Measurements from ENCODE around the gene TIMM29. TPM values are rescaled to one million over a fixed set of nuclear protein-coding genes. Genes with fewer than 3 reads are reported as not detected.

Gene TIMM29
- total RNA-seq (10 to 100 TPM; 15.8 to 33.4 (median 24.7) TPM), polyA plus RNA-seq (10 to 100 TPM; 27.1 to 47.5 TPM), total RNA-seq (24.1 reads per million, percentile 55 among the genes with 10 or more reads in this experiment)

DNA sequence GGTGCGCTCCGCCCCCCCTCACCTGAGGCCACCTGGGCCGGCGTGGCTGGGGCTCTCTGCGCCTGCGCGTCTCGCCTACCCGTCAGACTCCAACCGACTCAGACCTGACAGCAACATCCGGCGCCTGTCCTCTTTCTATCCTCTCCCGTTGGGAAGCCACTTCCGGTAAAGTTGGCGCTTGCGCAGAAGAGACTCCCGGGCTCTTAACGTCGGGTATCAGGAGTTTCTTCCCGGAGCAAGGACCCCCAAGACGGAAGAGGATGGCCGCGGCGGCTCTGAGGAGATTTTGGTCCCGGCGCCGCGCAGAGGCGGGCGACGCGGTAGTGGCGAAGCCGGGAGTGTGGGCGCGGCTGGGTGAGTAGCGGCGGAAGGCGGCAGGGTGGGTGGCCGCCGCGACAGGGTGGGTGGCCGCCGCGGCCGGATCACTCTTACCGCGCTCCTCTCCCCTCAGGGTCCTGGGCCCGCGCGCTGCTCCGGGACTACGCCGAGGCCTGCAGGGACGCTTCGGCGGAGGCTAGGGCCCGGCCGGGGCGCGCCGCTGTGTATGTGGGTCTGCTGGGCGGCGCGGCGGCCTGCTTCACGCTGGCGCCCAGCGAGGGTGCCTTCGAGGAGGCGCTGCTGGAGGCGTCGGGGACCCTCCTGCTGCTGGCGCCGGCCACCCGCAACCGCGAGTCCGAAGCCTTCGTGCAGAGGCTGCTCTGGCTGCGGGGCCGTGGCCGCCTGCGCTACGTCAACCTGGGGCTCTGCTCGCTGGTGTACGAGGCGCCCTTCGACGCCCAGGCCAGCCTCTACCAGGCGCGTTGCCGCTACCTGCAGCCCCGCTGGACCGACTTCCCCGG is at the start of gene TIMM29, which contains the start of gene YIPF2:
TSS of gene TIMM29 (plus strand) at position 249 of the 839 bp plus-strand sequence. CDS start at position 261, 12 bp downstream.
TSS of gene YIPF2 (minus strand) at position 77 of the 839 bp plus-strand sequence. CDS start 229 bp downstream, outside the sequence.
- Histone ChIP-seq H3K36me3 (ENCODE audit: control insufficient read depth in 2 of 3, insufficient read depth in 3 of 3, low read length in 3 of 3) (peaks cover 0 to 22% (median 0%) of the 10 kb centered on the region in 3 experiments), H3K4me3 (ENCODE audit: low read length) (peak within 1 kb of the TSS; percentile 89), H3K27ac (ENCODE audit: low read depth, low read length) (peak within 1 kb of the TSS; percentile 77), H3K27me3 (ENCODE audit: control insufficient read depth in 2 of 2, insufficient read depth in 2 of 2, low read length in 2 of 2) (no peaks in the 10 kb centered on the region), H3K4me1 (ENCODE audit: control insufficient read depth in 2 of 2, insufficient read depth in 2 of 2, low read length in 2 of 2) (peaks cover 14 to 16% of the 10 kb centered on the region in 2 donors), H3K9me3 (ENCODE audit: control insufficient read depth in 2 of 3, low read length in 3 of 3) (no peaks in the 10 kb centered on the region)
- Mint-ChIP-seq H3K4me3 (peak within 1 kb of the TSS; percentile 84 to 96 (median 92)), H3K27me3 (no peaks in the 10 kb centered on the region), H3K4me1 (peaks cover 12 to 33% (median 26%) of the 10 kb centered on the region in 7 donors), H3K9me3 (no peaks in the 10 kb centered on the region), H3K27ac (peak within 1 kb of the TSS; percentile 66 to 93 (median 90)), H3K36me3 (peaks cover 0 to 5% (median 0%) of the 10 kb centered on the region in 5 donors)
- intact Hi-C loops (cut with micrococcal nuclease), result loop anchor here (1.0 to 5.0 kb wide), 8 partner anchors 14 to 418 kb away; partner anchors contain the start of genes CARM1 (in 2 of the 2), CCDC159 (in 1 of the 2), CDKN2D (in 1 of the 2) and KRI1 (in 1 of the 2)
- POLR2A ChIA-PET, result interaction anchor here (1.9 kb wide), 1 partner anchor 32 kb away, joined by 9 read pairs; the partner anchor contains the start of gene SMARCA4
- DNase-seq, result peak; percentile 76 to 92 (median 88)
- ATAC-seq, result peak; percentile 91
- CTCF ChIA-PET, result interaction anchor here (1.4 kb wide), 1 partner anchor 12 kb away, joined by 8 read pairs; no protein-coding TSS in a partner anchor

GRCh38 chr19:10881403-10882107 is 47.1 kb upstream of the TIMM29 start:
- Mint-ChIP-seq H3K9me3 (peaks cover 0 to 2% (median 0%) of the 10 kb centered on the region in 11 donors), H3K4me3 (no peak overlapping the region), H3K4me1 (peaks cover 16 to 25% (median 24%) of the 10 kb centered on the region in 7 donors), H3K27ac (no peak overlapping the region), H3K27me3 (no peaks in the 10 kb centered on the region), H3K36me3 (peaks cover 0 to 5% (median 0%) of the 10 kb centered on the region in 5 donors)
- ATAC-seq, result no peak
- H3K4me1 ChIP-seq (ENCODE audit: control insufficient read depth in 2 of 2, insufficient read depth in 2 of 2, low read length in 2 of 2), result peaks cover 0 to 6% of the 10 kb centered on the region in 2 donors
- no peaks in the 10 kb centered on the region for H3K36me3 ChIP-seq (ENCODE audit: control insufficient read depth in 2 of 3, insufficient read depth in 3 of 3, low read length in 3 of 3)
- no peak overlapping the region for H3K4me3 ChIP-seq (ENCODE audit: low read length)
- CTCF ChIA-PET, result interaction anchor here (0.6 to 1.5 kb wide), 4 partner anchors 46 to 182 kb away, joined by 3 to 9 read pairs (median 4); no protein-coding TSS in a partner anchor
- no peak overlapping the region for H3K27ac ChIP-seq (ENCODE audit: low read depth, low read length)
- H3K9me3 ChIP-seq (ENCODE audit: control insufficient read depth in 2 of 3, low read length in 3 of 3), result no peaks in the 10 kb centered on the region
- intact Hi-C loops (cut with micrococcal nuclease), result no loop called here
- no peak for DNase-seq
- no peaks in the 10 kb centered on the region for H3K27me3 ChIP-seq (ENCODE audit: control insufficient read depth in 2 of 2, insufficient read depth in 2 of 2, low read length in 2 of 2)
- POLR2A ChIA-PET, result interaction anchor here (1.2 kb wide), 1 partner anchor 9 kb away, joined by 3 read pairs; no protein-coding TSS in a partner anchor

DNA sequence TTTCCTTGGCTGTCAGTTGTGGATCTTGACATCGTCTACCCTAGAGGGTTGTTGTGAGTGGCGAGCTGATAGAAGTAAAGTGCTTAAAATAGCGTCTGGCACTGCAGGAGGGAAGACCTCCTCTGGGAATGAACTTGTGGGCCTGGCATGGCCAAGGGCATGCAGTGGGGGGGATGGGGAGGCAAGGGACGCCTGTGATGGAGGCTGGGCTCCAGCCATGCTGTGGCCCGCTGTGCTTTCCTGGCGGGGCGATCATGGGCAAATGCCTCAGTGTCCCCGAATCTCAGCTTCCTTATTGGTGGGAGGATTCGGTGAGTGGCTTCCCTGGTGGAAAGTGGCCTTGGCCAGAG is 46.5 kb upstream of the TIMM29 start:
- Histone ChIP-seq H3K36me3 (ENCODE audit: control insufficient read depth in 2 of 3, insufficient read depth in 3 of 3, low read length in 3 of 3) (no peaks in the 10 kb centered on the region), H3K4me3 (ENCODE audit: low read length) (no peak overlapping the region), H3K4me1 (ENCODE audit: control insufficient read depth in 2 of 2, insufficient read depth in 2 of 2, low read length in 2 of 2) (peaks cover 0 to 6% of the 10 kb centered on the region in 2 donors), H3K27me3 (ENCODE audit: control insufficient read depth in 2 of 2, insufficient read depth in 2 of 2, low read length in 2 of 2) (no peaks in the 10 kb centered on the region), H3K27ac (ENCODE audit: low read depth, low read length) (no peak overlapping the region), H3K9me3 (ENCODE audit: control insufficient read depth in 2 of 3, low read length in 3 of 3) (no peaks in the 10 kb centered on the region)
- Mint-ChIP-seq H3K36me3 (peaks cover 0 to 5% (median 0%) of the 10 kb centered on the region in 5 donors), H3K27ac (no peak overlapping the region), H3K9me3 (peaks cover 0 to 2% (median 0%) of the 10 kb centered on the region in 11 donors), H3K27me3 (no peaks in the 10 kb centered on the region), H3K4me1 (peaks cover 17 to 26% (median 22%) of the 10 kb centered on the region in 7 donors), H3K4me3 (no peak overlapping the region)
- POLR2A ChIA-PET, result interaction anchor here (1.2 kb wide), 1 partner anchor 9 kb away, joined by 3 read pairs; no protein-coding TSS in a partner anchor
- CTCF ChIA-PET, result interaction anchor here (1.1 kb wide), 1 partner anchor 55 kb away, joined by 4 read pairs; no protein-coding TSS in a partner anchor
- ATAC-seq, result no peak
- intact Hi-C loops (cut with micrococcal nuclease), result no loop called here
- no peak for DNase-seq

- H3K27ac ChIP-seq (ENCODE audit: low read depth, low read length), result no peak overlapping the region
- H3K27me3 Mint-ChIP-seq, result no peaks in the 10 kb centered on the region
- H3K36me3 ChIP-seq (ENCODE audit: control insufficient read depth in 2 of 3, insufficient read depth in 3 of 3, low read length in 3 of 3), result no peaks in the 10 kb centered on the region
- DNase-seq (no peak), ATAC-seq (no peak)
- H3K9me3 Mint-ChIP-seq, result no peaks in the 10 kb centered on the region
- ChIA-PET POLR2A (no interaction called here), CTCF (interaction anchor here (0.6 kb wide), 1 partner anchor 11 kb away, joined by 3 read pairs; no protein-coding TSS in a partner anchor)
- peaks cover 0 to 2% of the 10 kb centered on the region in 2 donors for H3K4me1 ChIP-seq (ENCODE audit: control insufficient read depth in 2 of 2, insufficient read depth in 2 of 2, low read length in 2 of 2)
- no peak overlapping the region for H3K4me3 Mint-ChIP-seq
- H3K27ac Mint-ChIP-seq, result no peak overlapping the region
- H3K36me3 Mint-ChIP-seq, result peaks cover 0 to under 1% (median 0%) of the 10 kb centered on the region in 5 donors
- intact Hi-C loops (cut with micrococcal nuclease), result no loop called here
- H3K4me1 Mint-ChIP-seq, result peaks cover 6 to 20% (median 11%) of the 10 kb centered on the region in 7 donors
- no peaks in the 10 kb centered on the region for H3K27me3 ChIP-seq (ENCODE audit: control insufficient read depth in 2 of 2, insufficient read depth in 2 of 2, low read length in 2 of 2)
- H3K4me3 ChIP-seq (ENCODE audit: low read length), result no peak overlapping the region
- H3K9me3 ChIP-seq (ENCODE audit: control insufficient read depth in 2 of 3, low read length in 3 of 3), result no peaks in the 10 kb centered on the region
These were observed 44.3 kb upstream of the TIMM29 start for GRCh38 chr19:10884274-10884673.

DNA sequence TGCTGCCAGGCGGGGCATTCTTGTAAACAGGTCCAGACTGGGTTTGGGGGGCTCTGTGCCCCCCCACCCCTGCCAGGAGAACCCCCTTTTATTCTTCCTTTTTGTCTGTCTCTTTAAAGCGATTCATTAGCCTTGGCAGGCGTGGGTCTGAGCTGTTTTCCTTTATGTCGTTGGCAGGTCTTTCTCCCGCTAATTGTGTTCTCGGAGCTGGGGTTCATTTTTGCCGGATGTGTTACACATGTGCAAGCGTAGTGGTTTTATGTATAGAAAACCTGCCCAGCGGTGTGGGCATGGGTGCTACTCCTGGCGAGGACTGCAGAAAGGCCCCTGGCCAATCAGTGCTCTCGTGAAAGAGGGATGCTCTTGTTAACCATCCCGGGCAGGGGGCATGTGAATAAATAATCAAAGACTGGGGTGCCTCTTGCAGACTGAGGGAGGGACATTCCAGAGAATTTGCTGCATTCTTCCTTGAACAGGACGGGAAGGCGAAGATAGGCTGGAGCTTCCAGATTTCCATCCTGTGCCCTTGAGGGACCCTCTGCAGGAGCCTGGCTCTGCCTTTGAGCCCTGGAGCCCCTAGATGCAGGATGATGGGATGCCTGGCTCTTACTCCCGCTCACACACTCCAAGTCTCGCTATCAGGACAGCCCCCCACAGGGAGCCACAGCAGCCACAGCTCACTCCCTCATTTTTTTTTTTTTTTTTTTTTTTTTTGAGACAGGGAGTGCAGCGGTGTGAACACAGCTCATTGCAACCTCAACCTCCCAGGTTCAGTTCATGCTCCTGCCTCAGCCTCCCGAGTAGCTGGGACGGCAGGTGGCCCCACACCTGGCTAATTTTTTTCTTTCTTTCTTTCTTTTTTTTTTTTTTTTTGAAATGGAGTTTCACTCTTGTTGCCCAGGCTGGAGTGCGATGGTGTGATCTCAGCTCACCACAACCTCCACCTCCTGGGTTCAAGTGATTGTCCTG is 43.1 kb upstream of the TIMM29 start:
- intact Hi-C loops (cut with micrococcal nuclease), result no loop called here
- ATAC-seq (no peak), DNase-seq (no peak)
- H3K4me1 ChIP-seq (ENCODE audit: control insufficient read depth in 2 of 2, insufficient read depth in 2 of 2, low read length in 2 of 2), result no peaks in the 10 kb centered on the region
- H3K4me3 Mint-ChIP-seq, result no peak overlapping the region
- H3K27ac Mint-ChIP-seq, result no peak overlapping the region
- POLR2A ChIA-PET, result no interaction called here
- H3K27ac ChIP-seq (ENCODE audit: low read depth, low read length), result no peak overlapping the region
- no peak overlapping the region for H3K4me3 ChIP-seq (ENCODE audit: low read length)
- CTCF ChIA-PET, result interaction anchor here (0.7 kb wide), 1 partner anchor 422 kb away, joined by 4 read pairs; no protein-coding TSS in a partner anchor
- peaks cover 4 to 18% (median 8%) of the 10 kb centered on the region in 7 donors for H3K4me1 Mint-ChIP-seq
- H3K36me3 Mint-ChIP-seq, result no peaks in the 10 kb centered on the region
- no peaks in the 10 kb centered on the region for H3K36me3 ChIP-seq (ENCODE audit: control insufficient read depth in 2 of 3, insufficient read depth in 3 of 3, low read length in 3 of 3)
- no peaks in the 10 kb centered on the region for H3K27me3 Mint-ChIP-seq
- H3K9me3 ChIP-seq (ENCODE audit: control insufficient read depth in 2 of 3, low read length in 3 of 3), result no peaks in the 10 kb centered on the region
- H3K27me3 ChIP-seq (ENCODE audit: control insufficient read depth in 2 of 2, insufficient read depth in 2 of 2, low read length in 2 of 2), result no peaks in the 10 kb centered on the region
- H3K9me3 Mint-ChIP-seq, result no peaks in the 10 kb centered on the region

Measured in naive thymus-derived CD4-positive, alpha-beta T cell (primary cell).